Fibroblast of skin of abdomen (primary cell): ENCODE measurements around the gene MKNK2.
A peak's percentile ranks its signal among the peaks of the same experiment; 100 is the strongest.
"Not testable (repeated sequence)": the region's sequence is repeated elsewhere in the genome, so short reads cannot be mapped to it uniquely, and the experiment has no call there.

Experiments used
- DNase-seq: peaks from one replicate; pipeline ENCODE4 v3.0.0-alpha.2; 2013

Gene MKNK2

DNA sequence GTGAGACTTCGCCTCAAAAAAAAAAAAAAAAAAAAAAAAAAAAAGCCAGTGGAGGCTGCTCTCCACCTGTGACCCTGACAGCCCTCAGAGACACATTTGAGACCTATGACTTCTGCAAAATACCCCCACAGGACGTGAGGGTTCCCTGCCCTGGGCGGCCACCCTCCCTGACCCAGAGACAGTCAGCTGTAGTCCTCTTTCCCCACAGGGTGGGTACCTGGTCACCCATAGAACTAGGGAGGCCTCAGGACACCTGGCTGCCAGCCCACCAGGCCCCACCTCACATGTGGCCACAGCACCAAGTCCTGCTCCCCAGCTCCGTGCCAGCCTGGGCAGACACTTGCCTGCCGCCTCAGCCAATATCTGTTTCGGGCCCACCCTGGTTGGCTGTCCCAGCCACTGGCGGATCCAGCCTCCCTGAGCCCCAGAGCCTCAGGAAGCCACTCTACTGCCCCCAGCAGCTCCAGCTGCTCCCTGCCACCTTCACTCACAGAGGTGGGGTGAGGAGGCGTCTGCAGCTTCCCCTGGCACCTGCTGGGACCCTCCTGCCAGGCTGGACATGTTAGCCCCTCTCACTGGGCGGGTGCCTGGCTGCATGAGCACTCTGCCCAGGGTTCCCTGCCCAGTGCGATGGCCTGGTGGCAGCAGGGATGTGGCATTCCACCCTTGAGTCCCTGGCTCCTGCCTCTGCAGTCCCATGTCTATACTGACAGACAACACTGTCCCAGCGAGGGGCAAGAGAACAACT lies 6.9 kb downstream of the MKNK2 start:
- DNase-seq, result no peak

GRCh38 chr19:2043251-2043641 lies 7.8 kb downstream of the MKNK2 start:
- no peak for DNase-seq

DNA sequence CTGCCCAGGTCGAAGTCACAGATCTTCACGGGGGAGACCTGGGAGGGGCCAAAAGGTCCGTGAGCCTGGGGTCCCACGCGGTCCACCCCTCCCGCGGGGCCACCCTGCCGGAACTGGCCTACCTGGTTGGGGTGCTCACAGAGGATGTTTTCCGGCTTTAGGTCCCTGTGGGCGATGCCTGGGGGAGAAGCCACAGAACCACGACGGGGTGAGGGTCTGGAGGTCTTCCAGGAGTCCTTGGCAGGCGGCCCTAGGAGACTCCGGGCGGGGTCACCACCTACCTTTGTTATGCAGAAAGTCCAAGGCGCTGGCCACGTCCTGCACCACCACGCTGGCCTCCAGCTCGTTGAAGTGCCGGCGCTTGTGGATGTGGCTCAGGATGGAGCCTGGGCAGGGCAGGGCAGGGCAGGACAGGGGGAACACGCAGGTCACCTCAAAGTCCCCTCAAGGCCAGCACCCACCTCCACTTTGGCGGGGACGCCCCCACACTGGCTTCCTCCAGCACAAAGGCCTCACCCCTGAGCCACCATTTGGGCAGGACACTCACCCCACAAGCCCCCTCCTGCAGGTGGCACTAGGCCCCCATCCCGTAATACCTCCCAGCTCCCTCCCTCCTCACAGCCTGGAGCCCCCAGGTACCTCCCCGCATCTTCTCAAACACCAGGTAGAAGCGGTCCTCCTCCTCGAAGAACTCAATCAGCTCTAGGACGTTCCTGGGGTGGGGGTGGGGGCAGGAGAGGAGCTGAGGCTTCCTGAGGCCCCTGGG lies 8.4 kb downstream of the MKNK2 start:
- DNase-seq, result no peak

DNA sequence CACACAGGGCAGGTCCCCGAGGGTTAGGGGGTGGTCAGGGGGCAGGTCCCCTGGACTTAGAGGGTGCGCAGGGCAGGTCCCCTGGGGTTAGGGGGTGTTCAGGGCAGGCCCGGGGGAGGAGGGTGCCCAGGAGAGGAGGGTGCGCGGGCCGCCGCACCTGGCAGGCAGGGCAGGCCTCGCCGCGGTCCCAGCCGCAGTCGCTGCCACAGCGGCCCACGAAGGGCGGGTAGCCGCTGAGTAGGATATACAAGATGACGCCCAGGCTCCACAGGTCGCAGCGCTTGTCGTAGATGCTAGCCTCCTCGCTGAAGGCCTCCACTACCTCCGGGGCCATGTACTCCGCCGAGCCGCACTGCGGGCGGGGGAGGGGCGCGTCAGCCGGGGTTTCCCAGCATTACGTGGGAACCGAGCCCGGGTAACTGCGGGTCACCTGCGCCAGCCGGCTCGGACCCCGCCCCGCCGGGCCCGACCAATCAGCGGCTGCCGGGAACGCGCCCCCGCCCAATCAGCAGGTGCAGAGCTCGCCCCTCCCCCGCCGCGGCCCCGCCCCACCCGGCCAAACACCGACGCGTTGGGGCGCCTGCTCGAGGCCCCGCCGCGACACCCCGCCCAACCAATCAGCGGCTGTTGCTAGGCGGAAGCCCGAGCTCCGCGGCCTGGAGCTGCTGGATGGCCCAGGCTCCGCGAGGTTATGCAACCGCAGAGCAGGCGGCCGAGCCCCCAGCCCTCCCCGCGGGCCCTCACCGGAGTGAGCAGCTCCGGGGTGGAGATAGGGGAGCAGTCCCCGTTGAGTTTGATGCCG lies 9.2 kb downstream of the MKNK2 start:
- DNase-seq, result peak; percentile 89

DNA sequence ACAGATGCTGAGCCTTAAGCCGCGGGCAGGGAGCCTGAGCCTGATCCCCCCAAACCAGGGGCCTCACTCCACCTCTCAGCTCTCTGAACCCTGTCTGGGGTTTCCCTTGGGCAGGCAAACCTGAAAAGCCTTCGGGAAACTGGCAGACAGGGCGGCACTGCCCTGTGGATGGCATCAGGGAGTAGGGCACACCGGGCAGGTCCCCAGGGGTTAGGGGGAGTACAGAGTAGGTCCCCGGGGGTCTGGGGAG lies 9.7 kb downstream of the MKNK2 start:
- DNase-seq, result no peak

DNA sequence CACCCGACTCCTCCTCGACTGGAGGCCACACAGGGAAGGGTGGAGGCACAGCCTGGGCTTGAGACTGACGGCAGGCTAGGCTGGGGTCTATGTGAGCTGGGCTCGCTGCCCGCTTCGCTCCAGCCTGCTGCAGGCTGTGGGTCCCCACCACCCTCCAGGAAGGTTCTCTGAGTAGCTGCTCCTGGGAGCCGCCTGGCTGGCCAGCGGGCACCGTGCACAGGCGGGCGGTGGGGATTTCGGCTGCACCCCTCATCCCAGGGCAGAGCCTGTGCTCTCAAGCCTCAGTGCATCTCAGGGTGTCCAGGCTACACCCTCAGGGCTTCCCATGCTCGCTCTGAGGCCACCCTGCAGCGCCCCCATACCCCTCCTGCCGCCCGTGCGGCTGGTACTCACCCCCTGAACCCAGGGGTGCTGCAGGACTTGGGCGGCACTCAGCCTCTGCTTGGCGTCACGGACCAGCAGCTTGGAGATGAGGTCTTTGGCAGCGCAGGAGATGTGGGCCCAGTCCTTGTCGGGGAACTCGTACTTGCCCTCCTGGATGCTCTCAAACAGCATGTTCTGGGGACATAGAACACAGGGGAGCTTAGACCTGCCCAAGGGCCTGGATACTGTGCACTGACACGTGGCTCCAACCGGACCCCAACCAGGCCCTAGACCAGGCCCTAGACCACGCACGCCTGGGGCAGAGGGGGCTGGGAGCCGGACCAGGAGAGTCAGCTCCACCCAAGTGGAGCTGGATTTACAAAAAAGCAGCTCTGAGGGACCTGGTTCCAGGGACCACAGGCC lies 10.2 kb downstream of the MKNK2 start:
- DNase-seq, result no peak

DNA sequence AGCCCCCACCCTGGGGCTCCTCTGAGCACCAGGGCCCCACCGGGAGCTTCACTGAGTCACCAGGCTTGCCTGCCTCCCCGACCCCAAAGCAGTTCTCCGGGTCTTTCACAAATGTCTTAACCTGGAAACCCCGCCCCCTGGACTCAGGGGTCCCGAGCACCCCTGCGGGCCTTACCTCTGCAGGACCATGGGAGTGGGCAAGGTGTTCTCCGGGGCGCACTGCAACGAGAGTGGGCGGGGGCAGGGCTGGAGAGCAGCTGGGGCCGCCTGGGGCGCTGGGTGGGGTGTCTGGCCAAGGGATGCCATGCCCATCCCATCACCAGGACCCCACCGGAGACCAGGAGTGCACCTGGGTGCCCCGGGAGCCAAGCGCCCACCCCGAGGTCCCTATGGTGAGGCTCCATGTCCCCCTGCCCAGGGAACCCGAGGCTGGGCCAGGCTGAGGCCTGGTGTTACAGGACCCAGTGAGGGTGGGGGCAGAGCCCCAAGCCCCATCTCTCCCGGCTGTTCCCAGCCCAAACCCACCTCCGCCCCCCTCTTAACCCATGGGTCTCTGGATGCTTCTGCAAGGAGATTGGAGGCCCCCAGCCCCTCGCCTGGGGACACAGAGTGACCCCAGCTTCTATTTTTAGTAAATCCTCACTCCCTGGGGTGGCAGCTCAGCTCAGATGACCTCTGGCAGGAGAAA lies 10.9 kb downstream of the MKNK2 start:
- no peak for DNase-seq

- DNase-seq, result no peak
Observed at GRCh38 chr19:2039089-2039958, 11.7 kb downstream of the MKNK2 start.

DNA sequence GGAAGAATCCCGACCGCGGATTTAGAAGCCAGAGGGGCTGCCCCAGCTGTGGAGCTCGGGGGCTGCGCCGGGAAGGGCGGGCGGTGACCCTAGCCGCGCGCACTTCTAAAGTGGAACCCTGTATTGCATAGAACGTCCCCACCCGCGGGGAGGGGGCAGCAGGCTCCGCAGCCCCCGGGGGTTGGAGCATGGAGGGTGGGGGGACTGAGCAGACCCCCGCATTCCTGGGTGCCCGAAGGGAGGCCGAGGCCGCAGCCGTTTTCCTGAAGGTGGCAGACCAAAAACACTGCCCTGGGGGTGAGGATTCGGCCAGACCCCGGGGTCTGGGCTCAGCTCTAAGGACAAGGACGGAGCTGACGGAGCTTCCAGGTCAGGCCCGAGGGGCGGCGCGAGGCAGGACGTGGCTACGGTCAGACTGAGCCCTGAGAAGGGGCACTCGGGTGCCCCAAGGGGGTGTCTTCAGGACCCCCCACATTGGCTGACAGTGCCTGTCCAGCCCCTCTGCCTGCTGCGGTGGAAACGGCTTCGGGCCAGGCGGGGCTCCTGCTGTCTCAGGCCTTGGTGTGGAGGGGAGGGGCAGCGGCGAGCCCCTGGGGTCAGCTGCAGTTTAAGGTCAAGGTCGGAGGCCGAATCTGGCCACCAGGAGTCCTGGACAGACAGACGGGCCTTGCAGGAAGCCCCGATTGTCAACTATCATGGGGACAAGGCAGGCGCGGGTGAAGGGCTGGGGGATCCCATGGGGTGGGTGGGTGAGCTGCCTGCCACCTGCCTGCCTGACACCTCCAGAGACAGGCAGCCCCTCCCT lies 12.6 kb downstream of the MKNK2 start:
- no peak for DNase-seq

DNA sequence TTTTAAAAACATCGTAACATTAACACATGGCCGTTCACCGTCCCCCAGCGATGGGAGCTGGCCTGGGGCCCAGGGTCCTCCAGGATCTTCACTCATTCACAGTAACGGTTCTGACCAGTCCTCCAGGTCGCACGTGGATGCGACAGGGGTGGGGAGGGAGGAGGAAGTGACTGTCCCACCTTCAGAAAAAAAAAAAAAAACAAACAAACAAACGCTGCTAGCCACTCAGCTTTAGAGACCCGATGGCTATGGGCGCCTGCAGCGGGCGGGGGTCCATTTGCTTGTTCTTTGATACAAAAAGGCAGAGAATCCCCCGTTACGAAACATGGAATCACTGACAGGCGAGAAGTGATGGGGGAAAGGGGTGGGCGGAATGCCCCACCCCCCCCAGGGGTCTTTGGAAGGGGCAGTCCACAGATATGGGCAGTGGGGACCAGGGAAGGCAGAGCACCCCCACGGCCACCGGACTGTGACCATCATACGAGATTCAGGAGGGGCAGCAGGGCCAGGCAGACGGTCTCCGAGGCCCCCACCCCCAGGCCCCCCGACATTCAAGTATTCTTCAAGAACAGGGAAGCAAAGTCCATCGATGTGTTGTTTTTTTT lies 13.3 kb downstream of the MKNK2 start:
- no peak for DNase-seq

- no peak for DNase-seq
Observed at GRCh38 chr19:2036424-2036823, 14.6 kb downstream of the MKNK2 start.

DNA sequence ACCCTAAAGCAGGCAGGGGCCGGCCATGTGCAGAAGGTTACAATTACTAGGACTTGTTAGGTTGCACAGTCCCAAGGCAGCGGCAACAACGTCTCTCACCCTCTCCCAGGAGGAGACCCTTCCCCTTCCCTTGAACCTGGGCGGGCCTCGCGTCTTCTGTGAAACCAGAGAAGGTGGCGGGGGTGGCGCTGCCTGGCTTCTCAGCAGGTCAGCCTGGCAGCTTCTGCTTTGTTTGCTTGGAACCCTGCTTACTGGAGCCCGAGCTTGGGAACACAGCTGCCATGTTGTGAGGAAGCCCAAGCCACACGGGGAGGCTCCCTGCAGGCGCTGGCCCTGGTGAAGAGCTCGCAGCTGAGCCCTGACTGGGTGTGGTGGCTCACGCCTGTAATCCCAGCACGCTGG lies 15.5 kb downstream of the MKNK2 start:
- no peak for DNase-seq

- DNase-seq, result no peak
Observed at GRCh38 chr19:2034729-2035589, 16.1 kb downstream of the MKNK2 start.

GRCh38 chr19:2034253-2034652 lies 16.8 kb downstream of the MKNK2 start:
- DNase-seq, result not testable (repeated sequence)

GRCh38 chr19:2033825-2034159 lies 17.3 kb downstream of the MKNK2 start:
- no peak for DNase-seq

GRCh38 chr19:2033115-2033824 lies 17.8 kb downstream of the MKNK2 start:
- no peak for DNase-seq

GRCh38 chr19:2032296-2032941 lies 18.6 kb downstream of the MKNK2 start:
- DNase-seq, result peak; percentile 66

DNA sequence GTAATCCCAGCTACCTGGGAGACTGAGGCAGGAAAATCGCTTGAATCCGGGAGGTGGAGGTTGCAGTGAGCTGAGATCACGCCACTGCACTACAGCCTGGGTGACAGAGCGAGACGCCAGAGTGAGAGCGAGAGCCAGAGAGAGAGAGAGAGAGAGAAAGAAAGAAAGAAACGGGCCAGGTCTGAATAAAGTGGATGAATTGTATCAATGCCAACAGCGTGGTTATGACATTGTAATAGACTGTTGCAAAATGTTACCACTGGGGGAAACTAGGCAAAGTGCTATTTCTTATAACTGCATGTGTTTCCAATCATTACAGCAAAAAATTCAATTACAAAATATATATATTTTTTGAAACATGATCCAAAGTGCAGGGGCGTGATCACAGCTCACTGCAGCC lies 23.7 kb downstream of the MKNK2 start:
- DNase-seq, result peak; percentile 81
